ENCODE results near the gene ISG15.

- TF ChIP-seq, protein P1, sequence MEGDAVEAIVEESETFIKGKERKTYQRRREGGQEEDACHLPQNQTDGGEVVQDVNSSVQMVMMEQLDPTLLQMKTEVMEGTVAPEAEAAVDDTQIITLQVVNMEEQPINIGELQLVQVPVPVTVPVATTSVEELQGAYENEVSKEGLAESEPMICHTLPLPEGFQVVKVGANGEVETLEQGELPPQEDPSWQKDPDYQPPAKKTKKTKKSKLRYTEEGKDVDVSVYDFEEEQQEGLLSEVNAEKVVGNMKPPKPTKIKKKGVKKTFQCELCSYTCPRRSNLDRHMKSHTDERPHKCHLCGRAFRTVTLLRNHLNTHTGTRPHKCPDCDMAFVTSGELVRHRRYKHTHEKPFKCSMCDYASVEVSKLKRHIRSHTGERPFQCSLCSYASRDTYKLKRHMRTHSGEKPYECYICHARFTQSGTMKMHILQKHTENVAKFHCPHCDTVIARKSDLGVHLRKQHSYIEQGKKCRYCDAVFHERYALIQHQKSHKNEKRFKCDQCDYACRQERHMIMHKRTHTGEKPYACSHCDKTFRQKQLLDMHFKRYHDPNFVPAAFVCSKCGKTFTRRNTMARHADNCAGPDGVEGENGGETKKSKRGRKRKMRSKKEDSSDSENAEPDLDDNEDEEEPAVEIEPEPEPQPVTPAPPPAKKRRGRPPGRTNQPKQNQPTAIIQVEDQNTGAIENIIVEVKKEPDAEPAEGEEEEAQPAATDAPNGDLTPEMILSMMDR (IDR thresholded peaks at IDR 0.05; ENCODE audit: low read length): no peak
- no peak for TF ChIP-seq EZH2 (IDR thresholded peaks at IDR 0.05; ENCODE audit: borderline replicate concordance, low read length)
These were observed 49.4 kb upstream of the ISG15 start for GRCh38 chr1:963746-964525.
